H1 (cell line): ENCODE results near the gene NMT2. TPM values are rescaled to one million over a fixed set of nuclear protein-coding genes. Genes with fewer than 3 reads are reported as not detected.

Experiments used
- ATF2 ChIP-seq: IDR thresholded peaks from 2 replicates; pipeline ENCODE4 v1.6.1; 2012; ENCODE audit warnings: low read length, inconsistent platforms
- CHD7 ChIP-seq: fragments of 300-600 bp; sonication (generic); IDR thresholded peaks from 2 replicates; pipeline ENCODE4 v1.7.1; 2012; ENCODE audit warnings: low read length, moderate library complexity, mild to moderate bottlenecking, inconsistent platforms; ENCODE audit not compliant: insufficient replicate concordance
- TAF7 ChIP-seq: optimal IDR thresholded peaks from 2 replicates; pipeline ENCODE3; 2011; ENCODE audit warnings: low read depth, mild to moderate bottlenecking, inconsistent platforms, low read length, moderate library complexity, borderline replicate concordance
- polyA plus RNA-seq, 7 experiments: library from polyadenylated mRNA; depleted of rRNA in 3 of 7; stranded (reverse) in 5 of 7; unstranded in 2 of 7; fragments of >200 nt in 5 of 7; fragments of 200-250 nt in 2 of 7; gene quantifications; 1 replicate in 5 of 7; 2 replicates in 1 of 7; 4 replicates in 1 of 7; pipeline versions ENCODE4 v1.2.1 to v1.2.3, GENCODE V29; 2011 to 2013; ENCODE audit warnings: missing spikeins in 2 of 7, mixed read lengths in 2 of 7
- total RNA-seq: library from RNA; stranded (reverse); fragmentation: NEBNext Ultra II Directional; extraction: Animal tissue kit (Norgen Biotek cat#: 25700); gene quantifications from 2 replicates; pipeline ENCODE4 v1.2.1, GENCODE V29; 2021

NMT2 gene
- total and polyA plus RNA-seq, 2 of the 8 experiments (the other 6 are each of a cell fraction or from before 2014, with no cell fraction given) = 4.4 to 15.4 TPM

- TF ChIP-seq CHD7 (no peak), TAF7 (no peak), ATF2 (no peak)
- TF ChIP-seq, all 59 proteins: peak for 0
Observed at GRCh38 chr10:15121707-15122106, 46.8 kb downstream of the NMT2 start (continued).
